Loucy (cell line): ENCODE measurements around the gene CPAMD8.
"Not testable (repeated sequence)": the region's sequence is repeated elsewhere in the genome, so short reads cannot be mapped to it uniquely, and the experiment has no call there.

ENCODE experiments used
- EZH2phosphoT487 ChIP-seq: fragments of 200-600 bp; IDR thresholded peaks from 2 replicates; pipeline ENCODE4 v1.6.1; 2018; ENCODE audit warnings: antibody characterized with exemption, mild to moderate bottlenecking, moderate library complexity, borderline replicate concordance
- TF ChIP-seq, protein P1 (sequence below): fragments of 200-600 bp; sonication (generic); conservative IDR thresholded peaks from 2 replicates; pipeline ENCODE4 v1.5.1; 2014; ENCODE audit warnings: mild to moderate bottlenecking, antibody characterized with exemption, low read length

DNA sequence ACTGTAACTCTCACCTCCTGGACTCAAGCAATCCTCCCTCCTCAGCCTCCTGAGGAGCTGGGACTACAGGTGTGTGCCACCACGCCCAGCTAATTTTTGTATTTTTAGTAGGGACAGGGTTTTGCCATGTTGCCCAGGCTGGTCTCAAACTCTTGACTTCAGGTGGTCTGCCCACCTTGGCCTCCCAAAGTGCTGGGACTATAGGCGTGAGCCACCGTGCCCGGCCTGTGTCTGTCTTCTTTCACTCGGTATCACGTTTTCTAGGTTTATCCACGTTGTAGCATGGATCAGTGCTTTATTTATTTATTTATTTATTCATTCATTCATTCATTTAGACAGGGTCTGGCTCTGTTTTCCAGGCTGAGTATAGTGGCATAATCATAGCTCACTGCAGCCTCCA lies 83.5 kb downstream of the CPAMD8 start:
- TF ChIP-seq, protein P1, sequence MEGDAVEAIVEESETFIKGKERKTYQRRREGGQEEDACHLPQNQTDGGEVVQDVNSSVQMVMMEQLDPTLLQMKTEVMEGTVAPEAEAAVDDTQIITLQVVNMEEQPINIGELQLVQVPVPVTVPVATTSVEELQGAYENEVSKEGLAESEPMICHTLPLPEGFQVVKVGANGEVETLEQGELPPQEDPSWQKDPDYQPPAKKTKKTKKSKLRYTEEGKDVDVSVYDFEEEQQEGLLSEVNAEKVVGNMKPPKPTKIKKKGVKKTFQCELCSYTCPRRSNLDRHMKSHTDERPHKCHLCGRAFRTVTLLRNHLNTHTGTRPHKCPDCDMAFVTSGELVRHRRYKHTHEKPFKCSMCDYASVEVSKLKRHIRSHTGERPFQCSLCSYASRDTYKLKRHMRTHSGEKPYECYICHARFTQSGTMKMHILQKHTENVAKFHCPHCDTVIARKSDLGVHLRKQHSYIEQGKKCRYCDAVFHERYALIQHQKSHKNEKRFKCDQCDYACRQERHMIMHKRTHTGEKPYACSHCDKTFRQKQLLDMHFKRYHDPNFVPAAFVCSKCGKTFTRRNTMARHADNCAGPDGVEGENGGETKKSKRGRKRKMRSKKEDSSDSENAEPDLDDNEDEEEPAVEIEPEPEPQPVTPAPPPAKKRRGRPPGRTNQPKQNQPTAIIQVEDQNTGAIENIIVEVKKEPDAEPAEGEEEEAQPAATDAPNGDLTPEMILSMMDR = not testable (repeated sequence)
- TF ChIP-seq EZH2phosphoT487 = not testable (repeated sequence)
